Endothelial cell of umbilical vein (primary cell): ENCODE measurements around the gene HS6ST2. TPM values are rescaled to one million over a fixed set of nuclear protein-coding genes. Genes with fewer than 3 reads are reported as not detected.
A peak's percentile ranks its signal among the peaks of the same experiment; 100 is the strongest.

ENCODE experiments used
- BruUV-seq: library from RNA; stranded (reverse); fragments of 400-500 nt; replicated peaks from 2 replicates; lab custom pipeline; 2021; lab: Mats Ljungman, UMichigan
- CTCF ChIA-PET: fragments of 300-600, 350-600 bp; sonication (Branson Sonifier 250); formaldehyde crosslinking; loops from one replicate; lab custom pipeline; 2021; ENCODE audit warnings: antibody characterized with exemption, inconsistent platforms; lab: Charles Lee
- POLR2A ChIA-PET: fragments of 300-600, 350-600 bp; sonication (Branson Sonifier 250); formaldehyde crosslinking; loops from one replicate; lab custom pipeline; 2021; ENCODE audit warnings: antibody characterized with exemption, inconsistent platforms; lab: Charles Lee
- DNase-seq: peaks from one replicate; pipeline ENCODE4 v3.0.0-alpha.2; 2011; ENCODE audit warnings: low read depth, low spot score
- FAIRE-seq: peaks from 2 replicates; lab custom pipeline; 2011; peaks lifted over from hg19 to GRCh38; lab: Jason Lieb, UNC
- H2AFZ ChIP-seq: 2 replicates; pipeline ENCODE4 v1.6.0; 2012; ENCODE audit warnings: low read depth, low read length, control low read depth, inconsistent platforms
- H3K27ac ChIP-seq: 2 replicates; pipeline ENCODE4 v1.5.1; 2011; ENCODE audit warnings: low read depth, mild to moderate bottlenecking, control low read depth, low read length, moderate library complexity; ENCODE audit not compliant: insufficient read depth
- H3K27me3 ChIP-seq, 2 experiments: 2 replicates each; pipeline versions ENCODE4 v1.6.0 to v1.6.1; 2011; ENCODE audit warnings: low read length in 2 of 2, mixed read lengths in 1 of 2; ENCODE audit not compliant: control insufficient read depth in 2 of 2, insufficient read depth in 2 of 2
- H3K36me3 ChIP-seq, 2 experiments: 2 replicates in 1 of 2; 3 replicates in 1 of 2; pipeline ENCODE4 v1.5.1; 2011; ENCODE audit warnings: low read length in 2 of 2, mild to moderate bottlenecking in 1 of 2, moderate library complexity in 1 of 2; ENCODE audit not compliant: control insufficient read depth in 2 of 2, insufficient read depth in 2 of 2; ENCODE audit errors: extremely low read depth in 1 of 2
- H3K4me1 ChIP-seq: 3 replicates; pipeline ENCODE4 v1.5.1; 2011; ENCODE audit warnings: mild to moderate bottlenecking, low read length; ENCODE audit not compliant: control insufficient read depth, insufficient read depth; ENCODE audit errors: extremely low read depth
- H3K4me2 ChIP-seq: 2 replicates; pipeline ENCODE4 v1.6.1; 2011; ENCODE audit warnings: low read length, control low read depth, mixed read lengths; ENCODE audit not compliant: insufficient read depth
- H3K4me3 ChIP-seq, 3 experiments: fragments of 200-600 bp in 1 of 3; sonication (generic), shearing (Covaris generic) in 1 of 3; replicated peaks in 1 of 3; 2 replicates each; pipeline ENCODE4 v1.5.1; 2011 to 2016; ENCODE audit warnings: control low read depth in 3 of 3, low read length in 3 of 3, mild to moderate bottlenecking in 2 of 3, inconsistent platforms in 1 of 3, low read depth in 1 of 3, moderate library complexity in 1 of 3; ENCODE audit not compliant: insufficient read depth in 1 of 3
- H3K79me2 ChIP-seq: 2 replicates; pipeline ENCODE4 v1.6.0; 2012; ENCODE audit warnings: low read length, inconsistent platforms; ENCODE audit not compliant: control insufficient read depth, insufficient read depth
- H3K9ac ChIP-seq: replicated peaks from 2 replicates; pipeline ENCODE3; 2011; ENCODE audit warnings: low read length, control low read depth; ENCODE audit not compliant: insufficient read depth; ENCODE audit errors: extremely low read depth
- H3K9me1 ChIP-seq: replicated peaks from 3 replicates; pipeline ENCODE4 v1.6.0; 2011; ENCODE audit warnings: mild to moderate bottlenecking, low read length; ENCODE audit not compliant: control insufficient read depth, insufficient read depth; ENCODE audit errors: extremely low read depth
- H3K9me3 ChIP-seq: replicated peaks from 2 replicates; pipeline ENCODE4 v1.5.1; 2012; ENCODE audit warnings: low read length, inconsistent platforms; ENCODE audit not compliant: control insufficient read depth, insufficient read depth
- H4K20me1 ChIP-seq: replicated peaks from 2 replicates; pipeline ENCODE3; 2011; ENCODE audit warnings: mild to moderate bottlenecking, low read length; ENCODE audit not compliant: control insufficient read depth, insufficient read depth; ENCODE audit errors: extremely low read depth
- EZH2 ChIP-seq: IDR thresholded peaks from 2 replicates; pipeline ENCODE4 v1.6.1; 2012; ENCODE audit warnings: borderline replicate concordance, low read depth, mild to moderate bottlenecking, moderate library complexity, low read length, inconsistent platforms; ENCODE audit not compliant: severe bottlenecking
- FOS ChIP-seq: IDR thresholded peaks from 2 replicates; pipeline ENCODE4 v1.6.1; 2011; ENCODE audit warnings: mild to moderate bottlenecking, low read length, moderate library complexity, borderline replicate concordance; ENCODE audit not compliant: insufficient read depth
- GATA2 ChIP-seq: IDR thresholded peaks from 2 replicates; pipeline ENCODE4 v1.7.0; 2011; ENCODE audit warnings: low read depth, mild to moderate bottlenecking, moderate library complexity, mixed read lengths, low read length; ENCODE audit not compliant: insufficient read length, insufficient read depth
- JUN ChIP-seq: IDR thresholded peaks from 2 replicates; pipeline ENCODE4 v1.6.1; 2011; ENCODE audit warnings: borderline replicate concordance, low read depth; ENCODE audit not compliant: insufficient read length, insufficient read depth
- MYC ChIP-seq: IDR thresholded peaks from one replicate; pipeline ENCODE4 v1.6.1; 2011; ENCODE audit warnings: mild to moderate bottlenecking, low read depth, low read length
- POLR2A ChIP-seq: IDR thresholded peaks from 2 replicates; pipeline ENCODE4 v1.6.1; 2012; ENCODE audit warnings: low read depth, mild to moderate bottlenecking, control low read depth, low read length
- POLR2AphosphoS5 ChIP-seq: IDR thresholded peaks from 2 replicates; pipeline ENCODE4 v1.6.1; 2012; ENCODE audit warnings: low read depth, mild to moderate bottlenecking, control low read depth, low read length, moderate library complexity; ENCODE audit not compliant: insufficient read depth
- dilution Hi-C: fragments of 300-500 bp; cut with MboI; formaldehyde crosslinking; loops from one replicate; pipeline ENCODE4 v1.15.0; 2019; ENCODE audit warnings: low sequenced_read_pairs; ENCODE audit not compliant: extremely low pct_ligation_motif_present
- intact Hi-C: fragments of 100-400 bp; cut with micrococcal nuclease; formaldehyde crosslinking; loops from one replicate; pipeline ENCODE4 v1.10.0; 2022
- polyA plus RNA-seq, 4 experiments: library from polyadenylated mRNA; depleted of rRNA in 3 of 4; stranded (reverse) in 3 of 4; unstranded in 1 of 4; fragments of >200 nt; gene quantifications; 2 replicates each; pipeline versions ENCODE4 v1.2.1 to v1.2.3, GENCODE V29; 2011 to 2012; ENCODE audit warnings: missing spikeins in 1 of 4
- total RNA-seq: library from RNA; stranded (reverse); gene quantifications from 2 replicates; pipeline ENCODE4 v1.2.3, GENCODE V29; 2021
- TF ChIP-seq, protein P1 (sequence below): IDR thresholded peaks from 2 replicates; pipeline ENCODE4 v1.6.1; 2011; ENCODE audit not compliant: insufficient read depth, insufficient read length
- TF ChIP-seq, protein P2 (sequence below), 2 donors: IDR thresholded peaks; 1 replicate in 1 of 2; 2 replicates in 1 of 2; pipeline ENCODE4 v1.5.1; 2011; ENCODE audit warnings: low read length in 2 of 2, mild to moderate bottlenecking in 2 of 2, moderate library complexity in 2 of 2, control low read depth in 1 of 2, inconsistent platforms in 1 of 2, low read depth in 1 of 2; ENCODE audit not compliant: insufficient read depth in 1 of 2; ENCODE audit errors: extremely low read depth in 1 of 2

The HS6ST2 gene
- total and polyA plus RNA-seq, 2 donors (not counting 3 experiments of a cell fraction or from before 2014, with no cell fraction given) = 0.49 to 0.84 TPM

DNA sequence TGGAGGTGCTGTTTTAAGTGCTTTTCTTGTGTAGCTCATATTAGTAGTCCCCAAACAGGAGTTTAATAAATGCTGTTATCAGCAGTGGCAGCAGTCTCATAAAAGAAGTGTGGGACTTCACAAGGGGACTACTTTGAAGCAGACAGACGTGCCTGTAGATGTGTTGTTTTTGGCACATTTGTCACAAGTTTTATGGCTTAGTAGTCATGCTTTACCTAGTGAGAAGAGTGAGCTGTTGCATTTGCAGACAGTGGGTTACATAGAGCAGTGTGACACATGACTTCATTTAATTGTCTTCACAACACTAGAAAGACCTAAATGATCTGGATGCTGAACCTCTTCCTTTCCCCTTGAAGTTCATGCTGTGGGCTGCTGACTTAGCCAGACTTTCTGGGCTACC is 320.1 kb downstream of the HS6ST2 start:
- TF ChIP-seq MYC (no peak), FOS (no peak), EZH2 (no peak)
- TF ChIP-seq, protein P1, sequence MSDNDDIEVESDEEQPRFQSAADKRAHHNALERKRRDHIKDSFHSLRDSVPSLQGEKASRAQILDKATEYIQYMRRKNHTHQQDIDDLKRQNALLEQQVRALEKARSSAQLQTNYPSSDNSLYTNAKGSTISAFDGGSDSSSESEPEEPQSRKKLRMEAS = no peak
- TF ChIP-seq, protein P2, sequence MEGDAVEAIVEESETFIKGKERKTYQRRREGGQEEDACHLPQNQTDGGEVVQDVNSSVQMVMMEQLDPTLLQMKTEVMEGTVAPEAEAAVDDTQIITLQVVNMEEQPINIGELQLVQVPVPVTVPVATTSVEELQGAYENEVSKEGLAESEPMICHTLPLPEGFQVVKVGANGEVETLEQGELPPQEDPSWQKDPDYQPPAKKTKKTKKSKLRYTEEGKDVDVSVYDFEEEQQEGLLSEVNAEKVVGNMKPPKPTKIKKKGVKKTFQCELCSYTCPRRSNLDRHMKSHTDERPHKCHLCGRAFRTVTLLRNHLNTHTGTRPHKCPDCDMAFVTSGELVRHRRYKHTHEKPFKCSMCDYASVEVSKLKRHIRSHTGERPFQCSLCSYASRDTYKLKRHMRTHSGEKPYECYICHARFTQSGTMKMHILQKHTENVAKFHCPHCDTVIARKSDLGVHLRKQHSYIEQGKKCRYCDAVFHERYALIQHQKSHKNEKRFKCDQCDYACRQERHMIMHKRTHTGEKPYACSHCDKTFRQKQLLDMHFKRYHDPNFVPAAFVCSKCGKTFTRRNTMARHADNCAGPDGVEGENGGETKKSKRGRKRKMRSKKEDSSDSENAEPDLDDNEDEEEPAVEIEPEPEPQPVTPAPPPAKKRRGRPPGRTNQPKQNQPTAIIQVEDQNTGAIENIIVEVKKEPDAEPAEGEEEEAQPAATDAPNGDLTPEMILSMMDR (IDR thresholded peaks at IDR 0.05; ENCODE audit: extremely low read depth in 1 of 2, insufficient read depth in 1 of 2, low read depth in 1 of 2, low read length in 2 of 2) = no peak
- dilution Hi-C loops (no loop called here), intact Hi-C loops (no loop called here)
- Histone ChIP-seq H3K79me2 (no peaks in the 10 kb centered on the region), H3K9me3 (no peaks in the 10 kb centered on the region), H2AFZ (no peak overlapping the region), H3K4me2 (no peak overlapping the region), H3K9ac (no peak overlapping the region), H3K4me1 (no peaks in the 10 kb centered on the region), H3K27ac (no peak overlapping the region), H3K9me1 (no peaks in the 10 kb centered on the region), H3K4me3 (no peak overlapping the region), H4K20me1 (no peaks in the 10 kb centered on the region), H3K36me3 (no peaks in the 10 kb centered on the region), H3K27me3 (no peaks in the 10 kb centered on the region)
- BruUV-seq = no TSS peak
- FAIRE-seq (no peak), DNase-seq (no peak)
- ChIA-PET CTCF (interaction anchor here (0.9 to 1.0 kb wide), 2 partner anchors 794 to 1032 kb away, joined by 3 read pairs; no protein-coding TSS in a partner anchor), POLR2A (no interaction called here)

DNA sequence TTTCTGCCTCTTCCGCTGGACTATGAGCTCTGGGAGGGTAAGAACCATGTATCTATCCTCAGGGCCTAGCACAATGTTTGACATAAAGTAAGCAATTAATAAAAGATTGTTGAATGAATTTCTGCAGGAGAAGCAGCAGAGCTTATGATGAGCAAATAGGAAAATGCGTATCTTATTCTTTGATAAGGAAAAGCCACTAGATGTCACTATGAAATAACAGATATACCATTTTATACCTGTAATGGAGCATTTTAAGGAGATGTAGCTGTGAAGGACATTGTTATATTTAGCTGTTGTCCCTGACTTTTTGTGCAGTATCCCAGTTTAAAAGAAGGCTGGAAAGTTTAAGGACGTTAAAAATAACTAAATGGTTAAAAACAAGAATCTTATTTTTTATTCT is 322.3 kb downstream of the HS6ST2 start:
- Histone ChIP-seq H2AFZ (no peak overlapping the region), H3K4me1 (no peaks in the 10 kb centered on the region), H3K4me3 (no peak overlapping the region), H3K4me2 (no peak overlapping the region), H3K9me3 (no peaks in the 10 kb centered on the region), H3K9ac (no peak overlapping the region), H3K27me3 (no peaks in the 10 kb centered on the region), H3K27ac (no peak overlapping the region), H3K36me3 (no peaks in the 10 kb centered on the region), H4K20me1 (no peaks in the 10 kb centered on the region), H3K79me2 (no peaks in the 10 kb centered on the region), H3K9me1 (no peaks in the 10 kb centered on the region)
- DNase-seq (peak; percentile 6), FAIRE-seq (peak; percentile 62)
- dilution Hi-C loops = no loop called here
- POLR2A ChIA-PET = no interaction called here
- TF ChIP-seq JUN (no peak), FOS (no peak), GATA2 (no peak), MYC (no peak), POLR2AphosphoS5 (no peak), POLR2A (no peak), EZH2 (no peak)
- TF ChIP-seq, protein P1 = no peak
- TF ChIP-seq, protein P2 (IDR thresholded peaks at IDR 0.05; ENCODE audit: extremely low read depth in 1 of 2, insufficient read depth in 1 of 2, low read depth in 1 of 2, low read length in 2 of 2) = no peak
- BruUV-seq = no TSS peak
- intact Hi-C loops = loop anchor here (2.0 kb wide), 1 partner anchor 1035 kb away; no protein-coding TSS in a partner anchor
- CTCF ChIA-PET = interaction anchor here (1.0 to 1.3 kb wide), 12 partner anchors 13 to 1508 kb away, joined by 3 to 13 read pairs (median 5); no protein-coding TSS in a partner anchor
